ENCODE measurements around the gene FAAH.
"Not testable (repeated sequence)": the region's sequence is repeated elsewhere in the genome, so short reads cannot be mapped to it uniquely, and the experiment has no call there.

Gene FAAH

GRCh38 chr1:46394108-46394871 lies at the start of gene FAAH:
TSS of gene FAAH (plus strand) at chr1:46394317. CDS start at chr1:46394349, 32 bp downstream.
- no peak for DNase-seq (ENCODE audit: low read depth)

- no peak for DNase-seq (ENCODE audit: low read depth)
These were observed 49.6 kb upstream of the FAAH start for GRCh38 chr1:46344481-46344880.

DNA sequence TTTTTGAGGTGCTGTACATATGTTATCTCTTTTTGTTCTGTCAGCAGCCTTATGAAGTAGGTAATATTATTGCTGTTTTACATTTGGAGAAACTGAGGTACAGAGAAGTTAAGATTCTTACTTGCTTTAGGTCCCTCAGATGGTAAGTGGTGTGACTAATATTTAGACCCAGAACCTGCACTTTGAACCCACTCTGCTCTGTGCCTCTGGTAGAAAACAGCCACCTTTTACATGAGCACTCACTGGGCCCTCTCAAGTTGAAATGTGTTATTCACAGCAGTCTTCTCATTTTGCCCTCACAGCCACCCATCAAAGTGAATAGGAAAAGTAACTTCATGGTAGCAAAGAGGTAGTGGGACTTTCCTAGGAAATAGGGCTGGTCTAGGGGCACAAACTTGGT lies 48.8 kb upstream of the FAAH start:
- no peak for DNase-seq (ENCODE audit: low read depth)

DNA sequence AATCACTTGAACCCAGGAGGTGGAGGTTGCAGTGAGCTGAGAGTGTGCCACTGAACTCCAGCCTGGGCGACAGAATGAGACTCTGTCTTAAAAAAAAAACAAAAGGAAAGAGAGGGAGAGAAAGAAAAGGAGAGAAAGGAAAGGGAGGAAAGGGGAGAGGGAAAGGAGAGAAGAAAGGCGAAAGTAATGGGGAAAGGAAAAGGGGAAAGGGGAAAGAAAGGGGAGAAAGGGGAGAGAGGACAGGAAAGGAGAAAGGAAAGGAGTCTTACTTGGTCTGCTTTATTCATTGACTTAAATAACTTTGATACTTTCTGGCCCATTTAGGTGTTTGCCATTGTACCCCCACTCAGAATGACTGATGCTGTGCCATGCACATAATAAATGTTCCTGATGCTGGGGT lies 41.8 kb upstream of the FAAH start:
- DNase-seq (ENCODE audit: low read depth): no peak

- not testable (repeated sequence) for DNase-seq (ENCODE audit: low read depth)
These were observed 38.2 kb upstream of the FAAH start for GRCh38 chr1:46355920-46356319.

DNA sequence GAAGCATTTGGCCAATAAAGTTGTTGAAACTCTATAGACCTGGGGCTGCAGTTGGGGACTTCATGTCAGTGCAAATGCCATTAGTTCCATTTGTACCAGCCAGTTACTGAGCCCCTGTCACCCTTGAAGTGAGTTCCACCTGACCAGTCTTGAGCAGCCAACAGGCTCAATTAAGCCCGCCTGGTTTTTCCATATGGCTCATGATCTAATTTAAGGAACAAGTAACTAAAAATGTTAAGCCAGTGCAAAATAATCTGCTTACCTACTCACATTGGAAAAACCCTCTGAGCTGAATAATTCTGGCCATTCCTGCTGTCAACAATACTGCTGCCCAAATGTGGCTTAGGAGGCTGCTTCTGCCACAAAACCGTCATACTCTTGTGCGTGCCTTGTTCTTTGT lies 32.0 kb upstream of the FAAH start:
- DNase-seq (ENCODE audit: low read depth): no peak

DNA sequence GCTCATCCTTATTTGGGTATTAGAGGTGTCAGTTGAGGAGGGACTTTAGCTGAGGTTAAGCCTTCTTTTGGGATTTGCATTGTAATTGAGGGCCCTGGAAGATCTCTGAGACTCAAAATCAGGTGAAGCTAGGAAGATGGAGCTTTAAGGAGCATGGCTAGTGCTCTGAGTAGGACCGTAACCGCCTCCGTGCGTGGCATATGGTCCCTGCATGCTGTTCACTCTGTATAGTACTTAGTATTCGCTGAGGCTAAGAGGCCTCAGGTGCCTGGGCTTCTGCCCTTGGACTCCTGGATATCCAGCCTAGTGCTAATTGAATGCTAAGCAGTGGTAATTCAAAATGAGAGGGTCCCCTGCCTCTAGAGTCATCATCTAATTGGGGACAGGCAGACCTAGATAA lies 31.0 kb upstream of the FAAH start:
- DNase-seq (ENCODE audit: low read depth): no peak

DNA sequence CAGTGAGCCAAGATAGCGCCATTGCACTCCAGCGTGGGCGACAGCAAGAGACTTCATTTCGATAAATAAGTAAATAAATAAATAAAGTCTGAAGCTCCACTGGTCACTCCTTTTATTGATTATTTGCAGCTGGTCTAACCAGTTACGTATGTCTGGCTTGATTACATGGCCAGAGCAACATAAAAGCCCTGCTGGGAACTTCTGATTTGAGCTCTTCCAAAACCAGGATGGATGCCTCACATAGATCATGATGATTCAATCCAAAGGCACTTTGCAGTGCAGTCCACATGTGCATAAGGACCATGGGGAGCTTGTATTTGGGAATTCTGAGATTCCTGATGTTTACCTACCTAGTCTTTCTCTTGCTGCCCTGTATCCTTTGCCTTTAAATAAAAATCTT lies 29.5 kb upstream of the FAAH start:
- peak; percentile 26 for DNase-seq (ENCODE audit: low read depth)

- not testable (repeated sequence) for DNase-seq (ENCODE audit: low read depth)
These were observed 28.3 kb upstream of the FAAH start for GRCh38 chr1:46365796-46366195.

GRCh38 chr1:46367072-46367471 lies 27.0 kb upstream of the FAAH start:
- no peak for DNase-seq (ENCODE audit: low read depth)

- not testable (repeated sequence) for DNase-seq (ENCODE audit: low read depth)
These were observed 26.4 kb upstream of the FAAH start for GRCh38 chr1:46367701-46368100.

- no peak for DNase-seq (ENCODE audit: low read depth)
These were observed 25.3 kb upstream of the FAAH start for GRCh38 chr1:46368791-46369190.

- DNase-seq (ENCODE audit: low read depth): no peak
These were observed 24.4 kb upstream of the FAAH start for GRCh38 chr1:46369542-46370213.

DNA sequence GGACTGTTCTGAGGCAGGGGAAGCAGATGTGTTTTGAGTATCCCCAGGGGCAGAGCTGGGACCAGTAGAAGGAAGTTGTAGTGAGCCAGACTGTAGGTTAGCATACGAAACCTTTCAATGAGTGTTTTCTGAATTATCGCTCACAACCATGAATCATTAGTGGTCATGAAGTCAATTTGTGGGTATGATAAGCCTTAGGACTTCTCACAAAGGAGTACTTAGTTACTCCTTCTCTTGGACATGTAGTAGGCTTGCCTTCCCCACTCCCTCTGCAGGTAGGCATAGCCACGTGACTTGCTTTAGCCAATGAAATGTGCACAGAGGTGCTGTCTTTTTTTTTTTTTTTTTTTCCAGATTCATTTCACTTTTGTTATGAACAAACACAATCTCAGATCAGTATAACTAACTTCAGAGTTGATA lies 23.9 kb upstream of the FAAH start:
- no peak for DNase-seq (ENCODE audit: low read depth)

GRCh38 chr1:46372431-46372830 lies 21.7 kb upstream of the FAAH start:
- DNase-seq (ENCODE audit: low read depth): no peak

- DNase-seq (ENCODE audit: low read depth): no peak
These were observed 14.1 kb upstream of the FAAH start for GRCh38 chr1:46379996-46380395.

DNA sequence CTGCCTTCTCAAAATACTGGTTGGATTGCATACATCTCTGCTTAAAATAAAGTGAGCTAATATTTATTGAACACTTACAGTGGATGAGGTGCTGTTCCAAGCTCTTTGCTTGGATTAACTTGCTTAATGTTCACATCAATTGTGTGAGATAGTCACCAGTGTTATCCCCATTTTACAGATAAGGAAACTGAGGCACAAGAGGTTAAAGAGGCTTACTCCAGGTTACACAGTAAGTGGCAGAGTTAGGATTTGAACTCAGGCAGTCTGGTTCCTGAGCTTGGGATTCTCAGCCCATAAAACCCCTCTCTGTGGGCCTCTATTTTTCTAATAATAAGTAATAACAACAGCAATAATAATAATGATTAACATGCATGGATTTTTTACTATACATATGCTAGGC lies 13.6 kb upstream of the FAAH start:
- DNase-seq (ENCODE audit: low read depth): no peak

DNA sequence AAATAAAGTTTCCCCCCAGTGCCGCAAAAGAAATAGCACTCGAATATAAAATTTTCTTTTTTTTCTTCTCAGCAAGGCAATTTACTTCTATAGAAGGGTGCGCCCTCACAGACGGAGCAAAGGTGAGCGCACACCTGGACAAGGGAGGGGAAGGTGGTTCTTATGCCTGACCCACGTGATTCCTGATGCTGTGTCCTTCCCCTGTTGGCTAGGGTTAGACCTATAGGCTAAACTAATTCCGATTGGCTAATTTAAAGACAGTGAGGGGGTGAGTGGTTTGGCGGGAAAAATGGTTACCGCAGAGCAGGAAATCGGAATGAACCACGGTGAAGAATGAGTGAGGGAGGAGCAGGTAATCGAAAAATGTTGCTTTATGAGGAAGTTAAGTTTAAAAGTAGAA lies 607 bp upstream of the FAAH start:
- DNase-seq (ENCODE audit: low read depth): no peak

GRCh38 chr1:46394872-46395465 lies 852 bp downstream of the FAAH start:
- no peak for DNase-seq (ENCODE audit: low read depth)

DNA sequence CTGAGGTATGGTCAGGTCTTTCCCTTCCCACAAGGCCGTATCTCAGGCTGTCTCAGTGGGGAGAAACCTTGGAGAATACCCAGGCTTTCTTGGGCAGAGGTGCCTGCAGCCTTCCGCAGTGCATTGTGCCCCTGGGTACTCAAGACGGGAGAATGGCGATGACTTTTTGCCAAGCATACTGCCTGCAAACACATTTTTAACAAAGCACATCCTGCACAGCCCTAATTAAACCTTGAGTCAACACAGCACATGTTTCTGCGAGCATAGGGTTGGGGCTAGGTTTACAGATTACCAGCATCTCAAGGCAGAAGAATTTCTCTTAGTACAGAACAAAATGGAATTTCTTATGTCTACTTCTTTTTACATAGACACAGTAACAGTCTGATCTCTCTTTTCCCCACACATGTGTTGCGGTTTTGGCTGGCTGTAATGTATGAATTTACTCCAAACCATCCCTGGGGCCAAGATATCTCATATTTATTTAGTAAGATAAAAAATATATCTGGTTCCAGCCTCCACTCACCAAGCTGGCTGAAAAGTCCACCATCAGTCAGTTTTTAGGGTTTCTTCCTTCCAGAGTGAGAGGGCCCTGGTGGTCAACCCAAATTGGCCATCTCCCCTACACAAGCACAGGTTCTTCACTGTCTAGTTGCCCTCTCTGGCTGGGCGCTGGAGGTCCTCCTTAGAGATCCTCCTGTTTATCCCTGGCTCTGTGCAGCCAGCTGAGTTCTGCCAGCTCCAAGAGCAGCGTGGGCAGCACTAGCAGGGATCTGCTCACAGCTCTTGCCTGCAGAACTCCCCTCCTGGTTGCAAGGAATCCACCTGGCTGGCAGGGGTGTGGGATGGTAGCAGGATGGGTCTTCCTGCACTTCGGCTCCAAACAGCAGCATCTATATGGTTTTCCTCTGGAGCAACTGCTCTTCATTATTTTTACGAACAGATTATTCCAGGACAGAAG lies 2.6 kb downstream of the FAAH start:
- DNase-seq (ENCODE audit: low read depth): no peak

DNA sequence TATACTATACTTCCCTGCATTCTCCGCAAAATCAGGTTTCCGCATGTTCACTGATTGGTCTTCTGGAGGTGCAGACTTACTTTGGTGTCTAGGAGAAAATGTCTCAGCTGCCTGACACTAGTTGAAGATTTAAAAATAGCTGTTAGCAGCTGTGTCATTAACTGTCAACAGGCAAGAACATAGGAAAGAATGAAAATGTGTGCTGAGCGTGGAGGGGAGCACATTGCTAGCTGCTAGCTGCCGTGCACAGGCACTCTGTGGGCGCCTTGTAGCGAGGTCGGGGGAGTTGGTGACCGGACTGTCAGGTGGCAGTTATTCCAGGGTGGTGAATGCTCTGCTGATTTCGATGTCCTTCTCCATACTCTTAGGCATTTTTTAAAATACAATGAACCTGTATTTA lies 5.2 kb downstream of the FAAH start:
- no peak for DNase-seq (ENCODE audit: low read depth)

DNA sequence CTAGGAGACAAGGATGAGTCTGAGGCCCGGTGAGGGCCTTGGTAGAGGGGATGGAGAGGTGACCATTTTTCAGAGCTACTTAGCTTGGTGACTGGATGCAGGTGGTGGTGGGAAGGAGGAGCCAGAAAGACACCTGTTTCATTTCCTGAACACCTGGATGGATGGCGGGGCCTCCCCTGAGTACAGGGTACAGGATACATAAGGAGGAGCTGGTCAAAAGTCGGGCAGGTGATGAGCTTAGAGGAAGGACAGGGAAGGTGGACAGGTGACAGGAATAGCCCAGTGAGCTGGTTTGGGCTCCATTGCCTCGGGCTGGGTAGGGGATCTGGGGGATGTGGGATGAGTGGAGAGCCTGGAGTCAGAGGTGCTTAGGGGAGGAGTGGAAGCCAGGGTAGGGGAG lies 6.3 kb downstream of the FAAH start:
- no peak for DNase-seq (ENCODE audit: low read depth)
